T1000 (cell line): ENCODE results near the gene SS18L1.

Experiments
- DNase-seq: peaks from one replicate; lab custom pipeline; 2025; ENCODE audit warnings: mixed read lengths; lab: John Stamatoyannopoulos, UW

The SS18L1 gene

DNA sequence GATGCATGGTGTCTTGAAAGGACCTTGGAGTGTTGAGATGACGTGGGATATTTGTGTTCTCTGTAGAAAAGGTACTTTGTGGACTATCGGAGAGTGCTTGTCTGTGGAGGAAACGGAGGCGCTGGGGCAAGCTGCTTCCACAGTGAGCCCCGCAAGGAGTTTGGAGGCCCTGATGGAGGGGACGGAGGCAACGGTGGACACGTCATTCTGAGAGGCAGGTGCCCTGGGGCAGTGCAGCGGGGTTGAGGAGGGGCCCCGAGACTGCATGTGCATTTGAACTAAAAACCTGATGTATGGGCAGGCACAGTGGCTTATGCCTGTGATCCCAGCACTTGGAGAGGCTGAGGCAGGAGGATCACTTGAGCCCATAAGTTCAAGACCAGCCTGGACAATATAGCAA lies 52.2 kb downstream of the SS18L1 start:
- no peak for DNase-seq

- DNase-seq: no peak
Measured at GRCh38 chr20:62196286-62196685, 52.7 kb downstream of the SS18L1 start.

- no peak for DNase-seq
Measured at GRCh38 chr20:62197311-62197710, 53.7 kb downstream of the SS18L1 start.

GRCh38 chr20:62197801-62198200 lies 54.2 kb downstream of the SS18L1 start:
- DNase-seq: no peak

DNA sequence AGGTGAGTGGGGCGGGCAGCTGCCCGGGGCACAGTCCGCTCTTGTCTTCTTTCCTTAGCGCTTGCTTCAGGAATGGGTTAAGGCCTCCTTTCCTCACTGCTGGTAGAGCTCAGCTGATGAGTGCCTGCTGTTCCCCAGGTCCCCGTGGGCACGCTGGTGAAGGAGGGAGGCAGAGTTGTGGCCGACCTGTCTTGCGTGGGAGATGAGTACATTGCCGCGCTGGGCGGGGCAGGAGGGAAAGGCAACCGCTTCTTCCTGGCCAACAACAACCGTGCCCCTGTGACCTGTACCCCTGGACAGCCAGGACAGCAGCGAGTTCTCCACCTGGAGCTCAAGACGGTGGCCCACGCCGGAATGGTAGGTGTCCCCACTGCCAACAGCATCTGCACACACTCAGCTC lies 54.9 kb downstream of the SS18L1 start:
- no peak for DNase-seq

DNA sequence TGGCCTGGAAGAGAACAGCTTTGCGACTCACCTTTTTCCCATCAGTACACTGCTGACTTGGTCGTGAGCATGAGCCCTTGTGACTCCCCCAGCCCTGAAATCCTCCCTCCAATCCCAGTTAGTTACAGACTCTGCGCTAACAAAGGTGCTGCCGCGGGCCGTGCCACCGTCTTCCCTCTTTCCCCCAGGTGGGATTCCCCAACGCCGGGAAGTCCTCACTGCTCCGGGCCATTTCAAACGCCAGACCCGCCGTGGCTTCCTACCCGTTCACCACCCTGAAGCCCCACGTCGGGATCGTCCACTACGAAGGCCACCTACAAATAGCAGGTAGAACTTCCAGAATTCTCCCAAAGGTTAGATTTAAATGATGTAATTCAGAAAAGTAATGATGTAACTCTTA lies 55.4 kb downstream of the SS18L1 start:
- DNase-seq: no peak

DNA sequence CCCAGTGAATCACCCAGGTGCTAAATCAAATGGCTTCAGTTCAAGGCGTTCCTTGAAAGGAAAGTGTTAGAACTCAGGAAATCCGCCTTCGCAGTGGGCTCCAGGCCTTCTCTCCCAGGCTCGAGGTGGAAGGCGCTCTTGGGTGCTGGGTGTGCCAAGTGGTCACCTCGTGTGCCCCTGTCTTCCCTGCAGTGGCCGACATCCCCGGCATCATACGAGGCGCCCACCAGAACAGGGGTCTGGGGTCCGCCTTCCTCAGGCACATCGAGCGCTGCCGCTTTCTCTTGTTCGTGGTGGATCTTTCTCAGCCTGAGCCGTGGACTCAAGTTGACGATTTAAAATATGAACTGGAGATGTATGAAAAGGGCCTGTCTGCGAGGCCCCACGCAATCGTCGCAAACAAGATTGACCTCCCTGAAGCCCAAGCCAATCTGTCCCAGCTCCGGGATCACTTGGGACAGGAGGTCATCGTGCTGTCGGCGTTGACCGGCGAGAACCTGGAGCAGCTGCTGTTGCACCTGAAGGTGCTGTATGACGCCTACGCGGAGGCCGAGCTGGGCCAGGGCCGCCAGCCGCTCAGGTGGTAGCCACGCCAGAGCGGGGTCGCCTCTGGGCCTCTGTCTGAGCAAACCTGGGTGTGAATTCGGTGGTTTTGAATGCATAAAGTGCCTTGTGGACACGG lies 57.1 kb downstream of the SS18L1 start:
- DNase-seq: no peak

GRCh38 chr20:62201173-62202082 lies 57.9 kb downstream of the SS18L1 start:
- DNase-seq: no peak

DNA sequence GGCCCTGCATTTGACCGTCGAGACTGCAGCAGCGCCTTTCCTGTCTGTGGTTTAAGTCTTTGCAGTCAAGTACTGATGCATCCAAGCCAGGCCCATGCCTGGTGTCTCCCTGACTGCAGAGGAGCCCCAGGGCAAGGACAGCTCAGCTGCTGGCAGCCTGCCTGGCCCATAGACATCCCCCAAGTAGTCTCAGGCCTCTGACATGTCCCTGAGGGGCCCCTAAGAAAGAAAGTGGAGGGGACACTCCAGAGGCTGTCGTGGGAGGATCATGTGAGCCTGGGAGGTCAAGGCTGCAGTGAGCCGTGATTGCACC lies 58.5 kb downstream of the SS18L1 start:
- peak; percentile 74 for DNase-seq

GRCh38 chr20:62202676-62203377 lies 59.3 kb downstream of the SS18L1 start:
- DNase-seq: no peak

GRCh38 chr20:62203378-62204030 lies 59.9 kb downstream of the SS18L1 start:
- DNase-seq: no peak

- no peak for DNase-seq
Measured at GRCh38 chr20:62205618-62206387, 62.2 kb downstream of the SS18L1 start.

DNA sequence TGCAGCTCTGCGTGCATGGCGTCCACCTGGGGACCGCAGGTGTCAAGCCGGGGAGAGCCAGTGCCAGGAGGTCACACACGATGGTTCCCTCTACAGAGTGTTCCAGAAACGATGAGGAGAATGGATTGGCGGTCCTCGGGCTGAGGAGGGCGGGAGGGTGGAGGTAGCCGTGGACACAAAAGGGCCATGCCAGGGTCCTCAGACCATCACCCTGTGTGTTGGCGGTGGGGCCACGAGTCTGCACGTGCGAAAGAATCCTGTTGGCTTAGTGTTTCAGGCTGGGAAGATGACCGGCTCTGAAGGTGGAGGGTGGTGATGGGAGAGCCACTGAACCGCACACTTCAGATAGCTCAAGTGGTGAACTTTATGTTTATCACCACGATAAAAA lies 62.8 kb downstream of the SS18L1 start:
- no peak for DNase-seq

DNA sequence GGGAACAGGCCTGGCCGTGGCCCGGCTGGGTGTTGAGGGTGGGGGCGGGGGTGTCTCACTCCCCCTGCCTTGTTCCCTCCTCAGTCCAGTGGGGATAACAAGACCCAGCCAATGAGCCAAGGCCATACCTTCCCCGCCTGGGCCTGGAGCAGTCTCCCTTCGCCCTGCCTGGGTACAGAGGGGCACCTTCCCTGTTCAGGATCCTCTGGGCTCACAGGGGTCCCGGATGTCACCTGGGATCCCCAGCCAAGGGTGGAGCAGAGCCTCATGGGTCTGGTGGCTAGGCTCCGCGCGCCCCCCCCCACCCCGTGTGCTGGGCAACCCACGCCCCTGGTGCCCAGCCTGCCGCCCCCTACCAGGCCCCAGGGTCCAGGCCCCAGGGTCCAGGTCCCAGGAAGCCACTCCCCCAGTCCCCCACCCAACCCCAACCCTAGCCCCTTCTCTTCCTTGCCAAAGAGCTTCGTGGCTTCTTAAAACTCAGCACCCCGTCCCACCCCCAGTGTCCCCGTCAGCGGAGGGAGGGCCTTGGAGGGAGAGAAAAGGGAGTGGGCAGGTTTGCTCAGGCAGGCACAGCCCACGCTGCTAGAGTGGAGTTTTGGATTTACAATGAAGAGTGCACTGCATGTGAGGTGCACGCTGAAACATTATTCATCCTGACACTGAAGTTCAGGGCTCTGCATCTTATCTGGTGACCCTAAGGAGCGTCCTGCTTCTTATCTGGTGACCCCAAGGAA lies 64.7 kb downstream of the SS18L1 start:
- DNase-seq: no peak

DNA sequence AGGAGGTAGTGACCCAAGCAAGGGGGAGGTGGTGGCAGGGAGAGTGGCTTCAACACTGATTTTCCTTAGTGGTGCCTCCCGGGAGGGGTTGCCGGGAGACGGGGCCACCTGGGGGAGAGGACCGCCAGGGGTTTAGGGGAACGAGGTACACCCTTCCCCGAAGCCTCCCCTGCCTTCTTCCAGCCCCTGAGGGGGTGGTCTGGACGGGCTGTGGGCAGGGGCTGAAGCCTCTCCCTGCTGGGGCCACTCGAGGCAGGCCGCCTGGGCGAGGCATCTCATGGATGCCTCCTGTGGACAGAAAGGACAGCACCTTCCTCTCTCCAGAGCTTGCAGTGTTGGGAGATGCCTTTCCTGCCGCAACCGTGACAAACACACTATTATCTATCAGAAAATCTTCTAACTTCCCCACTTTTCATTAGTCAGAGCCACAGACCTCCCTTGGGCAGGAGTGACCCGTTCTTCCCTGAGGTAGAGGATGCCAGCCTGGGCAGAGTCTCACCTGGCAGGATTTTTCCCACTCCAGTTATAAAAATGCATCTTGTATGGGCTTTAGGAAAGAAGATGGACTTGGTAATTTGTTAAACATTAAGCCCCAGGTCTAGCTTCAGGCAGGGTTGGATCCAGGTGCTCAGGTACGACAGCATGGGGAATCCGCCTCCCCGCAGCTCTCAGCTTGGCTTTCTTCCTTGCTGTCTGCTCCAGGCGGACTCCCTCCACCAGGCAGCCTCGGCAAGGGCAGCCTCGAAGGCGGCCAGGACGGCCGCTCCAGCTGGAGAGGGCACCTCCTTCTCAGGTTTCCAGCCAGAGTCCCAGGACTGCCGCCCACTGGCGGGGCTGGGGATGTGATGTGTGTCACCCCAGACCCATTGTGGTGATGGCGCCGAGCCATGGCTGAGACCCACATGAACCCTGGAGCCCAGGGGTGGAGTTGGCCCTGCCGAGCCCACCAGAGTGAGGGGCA lies 65.5 kb downstream of the SS18L1 start:
- DNase-seq: no peak

DNA sequence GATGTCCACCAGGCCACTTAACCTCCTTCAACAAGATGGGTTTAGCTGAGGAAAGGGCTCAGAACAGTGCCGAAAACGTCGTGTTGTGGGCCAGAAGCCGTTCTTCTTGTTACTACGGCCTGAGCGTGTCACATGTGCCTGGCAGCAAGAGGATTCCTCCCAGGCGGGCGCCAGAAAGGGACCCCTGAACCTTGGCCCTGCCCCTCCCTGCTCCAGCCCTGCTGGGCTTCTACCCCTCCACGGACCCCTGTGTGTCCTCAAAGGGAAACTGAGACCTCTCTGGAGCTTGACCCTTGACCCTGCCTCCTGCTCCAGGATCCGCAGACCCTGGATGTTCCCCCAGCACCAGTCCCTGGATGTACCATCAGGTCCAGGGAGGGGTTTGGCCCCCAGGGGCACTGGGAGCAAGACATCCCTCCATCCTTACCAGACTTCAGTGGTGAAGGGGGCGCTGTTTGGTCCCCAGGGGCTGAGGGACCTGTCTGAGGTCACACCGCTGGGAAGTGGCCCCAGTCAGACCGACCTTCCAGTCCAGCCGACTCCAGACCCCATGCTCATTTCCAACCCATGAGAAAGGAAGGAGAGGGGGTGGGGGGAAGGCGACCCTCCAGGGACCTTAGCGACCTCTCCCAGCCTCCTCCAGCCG lies 66.4 kb downstream of the SS18L1 start:
- no peak for DNase-seq

GRCh38 chr20:62210496-62210855 lies 66.9 kb downstream of the SS18L1 start:
- DNase-seq: no peak

DNA sequence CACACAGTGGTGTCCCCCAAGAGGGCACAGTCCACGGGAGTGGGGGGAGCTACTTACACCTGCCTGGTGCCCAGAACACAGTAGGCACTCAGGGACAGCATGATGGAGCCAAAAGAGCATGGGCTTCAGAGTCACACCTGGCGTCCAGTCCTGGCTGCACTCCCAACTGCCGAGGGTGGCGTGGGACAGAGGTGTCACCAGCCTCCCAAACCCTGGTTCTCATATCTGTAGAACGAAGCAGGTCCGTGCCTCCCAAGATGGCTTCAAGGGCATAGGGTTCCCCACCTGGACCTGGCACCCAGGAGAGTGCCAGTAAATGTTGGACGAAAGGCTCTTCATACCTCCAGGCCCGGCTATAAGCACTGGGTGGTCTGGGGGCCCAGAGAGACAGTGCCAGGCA lies 67.6 kb downstream of the SS18L1 start:
- no peak for DNase-seq

DNA sequence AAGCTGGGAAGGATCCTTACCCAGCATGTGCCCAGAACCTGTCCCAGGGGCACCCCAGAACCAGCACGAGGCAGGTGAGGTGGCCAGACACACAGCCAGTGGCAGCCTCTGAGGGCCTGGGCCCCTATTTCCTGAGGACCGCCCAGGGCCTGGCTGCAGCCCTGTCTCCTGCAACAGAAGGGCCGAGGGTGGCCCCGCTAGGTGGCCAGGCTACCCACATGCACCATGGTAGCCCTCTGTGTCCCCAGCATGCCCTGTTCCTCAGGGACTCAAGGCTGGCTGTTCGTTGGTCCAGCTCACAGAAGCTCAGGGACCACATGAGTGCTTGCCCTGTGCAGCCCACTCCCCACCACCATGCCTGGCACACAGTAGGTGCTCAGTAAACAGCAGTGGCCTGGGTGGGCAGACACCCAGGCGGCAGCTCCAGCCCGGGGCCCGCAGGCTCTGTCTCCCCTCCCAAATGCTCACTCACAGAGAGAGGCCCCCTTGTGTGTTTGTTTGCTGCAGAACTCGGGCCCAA lies 68.3 kb downstream of the SS18L1 start:
- DNase-seq: no peak
